Activated CD4-positive, alpha-beta T cell treated with anti-CD3 and anti-CD28 coated beads, Interleukin-2, amount 10 ng/mL, durations not matched to agents 7 days and 5 days (primary cell): ENCODE data around the gene LRRC56. TPM values are rescaled to one million over a fixed set of nuclear protein-coding genes. Genes with fewer than 3 reads are reported as not detected.

ENCODE experiments used
- CTCF ChIA-PET: fragments of 350-600 bp; sonication (Branson Sonifier 250); formaldehyde crosslinking; loops from one replicate; lab custom pipeline; 2021; ENCODE audit warnings: antibody characterized with exemption; lab: Charles Lee
- POLR2A ChIA-PET: fragments of 350-600 bp; sonication (Branson Sonifier 250); formaldehyde crosslinking; loops from one replicate; lab custom pipeline; 2021; ENCODE audit warnings: antibody characterized with exemption; lab: Charles Lee
- DNase-seq: peaks from one replicate; pipeline ENCODE4 v3.0.0-alpha.2; 2020
- H3K27ac Mint-ChIP-seq: one replicate; pipeline ENCODE4 v1.8.0; 2021; ENCODE audit warnings: mild to moderate bottlenecking, moderate library complexity, mixed read lengths
- H3K27me3 Mint-ChIP-seq: one replicate; pipeline ENCODE4 v1.8.0; 2021; ENCODE audit warnings: mixed read lengths
- H3K36me3 Mint-ChIP-seq: one replicate; pipeline ENCODE4 v1.8.0; 2021; ENCODE audit warnings: low read depth, mixed read lengths
- H3K4me1 Mint-ChIP-seq: one replicate; pipeline ENCODE4 v1.8.0; 2021; ENCODE audit warnings: mixed read lengths
- H3K4me3 Mint-ChIP-seq: one replicate; pipeline ENCODE4 v1.8.0; 2021; ENCODE audit warnings: mild to moderate bottlenecking, moderate library complexity, mixed read lengths
- H3K9me3 Mint-ChIP-seq: one replicate; pipeline ENCODE4 v1.8.0; 2021; ENCODE audit warnings: mixed read lengths
- total RNA-seq, 2 experiments: library from RNA; stranded (reverse); gene quantifications; one replicate each; pipeline ENCODE4 v1.2.3, GENCODE V29; 2021

LRRC56 gene
- total RNA-seq, 2 experiments from 2014 or later = 2.0 to 2.1 TPM

GRCh38 chr11:586376-587316 lies 49.3 kb downstream of the LRRC56 start:
- no peaks in the 10 kb centered on the region for H3K9me3 Mint-ChIP-seq
- H3K27ac Mint-ChIP-seq = peak overlapping the region; percentile 66
- H3K4me3 Mint-ChIP-seq = no peak overlapping the region
- ChIA-PET POLR2A (interaction anchor here (1.1 kb wide), 1 partner anchor 11 kb away, joined by 3 read pairs; no protein-coding TSS in a partner anchor), CTCF (no interaction called here)
- H3K4me1 Mint-ChIP-seq = peaks cover 32% of the 10 kb centered on the region
- peaks cover 47% of the 10 kb centered on the region for H3K36me3 Mint-ChIP-seq
- no peaks in the 10 kb centered on the region for H3K27me3 Mint-ChIP-seq
- no peak for DNase-seq

DNA sequence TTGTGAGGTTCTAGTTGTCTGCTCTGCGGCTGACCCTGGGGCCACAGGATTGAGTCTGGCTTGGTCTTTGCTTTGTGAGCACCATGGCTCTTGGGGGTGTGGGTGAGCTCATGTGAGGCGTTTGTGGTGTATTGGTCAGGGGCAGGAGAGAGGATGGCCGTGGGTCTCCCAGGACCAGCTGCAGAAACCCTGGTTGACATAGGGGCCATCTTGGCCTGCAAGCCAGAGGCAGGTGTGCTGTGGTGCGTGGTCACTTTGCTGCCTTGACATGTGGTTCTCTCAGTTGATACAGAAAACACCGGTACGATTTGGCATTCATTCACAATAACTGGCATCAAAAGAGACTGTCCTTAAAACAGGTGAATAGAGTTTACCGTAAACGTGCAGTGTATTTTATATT lies 50.2 kb downstream of the LRRC56 start:
- POLR2A ChIA-PET = interaction anchor here (0.8 kb wide), 1 partner anchor 12 kb away, joined by 3 read pairs; no protein-coding TSS in a partner anchor

DNA sequence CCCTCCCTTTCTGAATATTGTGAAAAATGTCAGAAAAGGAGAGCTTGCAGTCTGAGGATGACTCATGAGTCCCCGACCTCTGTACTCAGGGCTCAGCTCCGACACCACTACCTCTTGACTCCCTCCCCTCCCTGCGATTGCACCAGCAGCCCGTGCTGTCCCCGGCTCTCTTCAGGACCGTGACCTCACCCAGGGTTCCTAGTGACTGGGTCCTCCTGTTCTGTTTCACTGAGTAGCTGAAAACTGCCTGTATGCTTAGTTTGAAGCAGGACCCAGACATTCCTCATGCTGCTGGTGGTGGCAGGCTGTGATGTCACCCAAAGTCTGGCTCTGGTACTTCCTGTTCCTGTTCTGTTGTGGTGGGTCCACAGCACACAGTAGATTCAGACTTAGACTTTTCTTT lies 50.7 kb downstream of the LRRC56 start:
- peak overlapping the region; percentile 62 for H3K4me3 Mint-ChIP-seq
- H3K36me3 Mint-ChIP-seq = peaks cover 48% of the 10 kb centered on the region
- peak; percentile 80 for DNase-seq
- peaks cover 30% of the 10 kb centered on the region for H3K4me1 Mint-ChIP-seq
- ChIA-PET POLR2A (interaction anchor here (0.8 kb wide), 1 partner anchor 12 kb away, joined by 3 read pairs; no protein-coding TSS in a partner anchor), CTCF (interaction anchor here (0.7 to 2.3 kb wide), 6 partner anchors 10 to 88 kb away, joined by 3 to 8 read pairs (median 4); partner anchors contain the start of gene PHRF1)
- H3K9me3 Mint-ChIP-seq = no peaks in the 10 kb centered on the region
- H3K27ac Mint-ChIP-seq = peak overlapping the region; percentile 99
- H3K27me3 Mint-ChIP-seq = no peaks in the 10 kb centered on the region

More for the DNA sequence above, 50.2 kb downstream of the LRRC56 start:
- Mint-ChIP-seq H3K4me3 (peak overlapping the region; percentile 62), H3K27me3 (no peaks in the 10 kb centered on the region), H3K36me3 (peaks cover 48% of the 10 kb centered on the region), H3K27ac (peak overlapping the region; percentile 99), H3K9me3 (no peaks in the 10 kb centered on the region), H3K4me1 (peaks cover 30% of the 10 kb centered on the region)
- CTCF ChIA-PET = interaction anchor here (0.7 to 2.3 kb wide), 5 partner anchors 9 to 26 kb away, joined by 3 to 8 read pairs (median 4); partner anchors contain the start of gene PHRF1
- no peak for DNase-seq

DNA sequence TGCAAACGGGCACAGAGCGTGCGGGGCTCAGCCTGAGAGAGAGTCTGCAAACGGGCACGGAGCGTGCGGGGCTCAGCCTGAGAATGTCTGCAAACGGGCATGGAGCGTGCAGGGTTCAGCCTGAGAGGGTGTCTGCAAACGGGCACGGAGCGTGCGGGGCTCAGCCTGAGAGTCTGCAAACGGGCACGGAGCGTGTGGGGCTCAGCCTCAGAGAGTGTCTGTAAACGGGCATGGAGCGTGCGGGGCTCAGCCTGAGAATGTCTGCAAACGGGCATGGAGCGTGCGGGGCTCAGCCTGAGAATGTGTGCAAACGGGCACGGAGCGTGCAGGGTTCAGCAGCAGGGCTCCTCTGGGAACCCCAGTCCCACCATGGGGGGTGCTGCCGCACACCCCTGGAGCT lies 52.5 kb downstream of the LRRC56 start:
- DNase-seq = no peak
- Mint-ChIP-seq H3K27ac (no peak overlapping the region), H3K4me1 (peaks cover 30% of the 10 kb centered on the region), H3K4me3 (no peak overlapping the region), H3K9me3 (no peaks in the 10 kb centered on the region), H3K27me3 (no peaks in the 10 kb centered on the region), H3K36me3 (peaks cover 52% of the 10 kb centered on the region)
- ChIA-PET CTCF (interaction anchor here (0.8 to 1.5 kb wide), 4 partner anchors 9 to 35 kb away, joined by 3 to 4 read pairs (median 4); no protein-coding TSS in a partner anchor), POLR2A (no interaction called here)

GRCh38 chr11:590997-591396 lies 53.7 kb downstream of the LRRC56 start:
- Mint-ChIP-seq H3K27ac (no peak overlapping the region), H3K36me3 (peaks cover 58% of the 10 kb centered on the region)

GRCh38 chr11:592501-592900 lies 55.2 kb downstream of the LRRC56 start:
- no peak overlapping the region for H3K27ac Mint-ChIP-seq

More at GRCh38 chr11:590997-591396, 53.7 kb downstream of the LRRC56 start:
- ChIA-PET POLR2A (no interaction called here), CTCF (interaction anchor here (0.6 to 1.5 kb wide), 4 partner anchors 7 to 36 kb away, joined by 3 to 5 read pairs (median 4); no protein-coding TSS in a partner anchor)
- no peak for DNase-seq
- Mint-ChIP-seq H3K9me3 (no peaks in the 10 kb centered on the region), H3K4me1 (peaks cover 33% of the 10 kb centered on the region), H3K4me3 (no peak overlapping the region), H3K27me3 (no peaks in the 10 kb centered on the region)

DNA sequence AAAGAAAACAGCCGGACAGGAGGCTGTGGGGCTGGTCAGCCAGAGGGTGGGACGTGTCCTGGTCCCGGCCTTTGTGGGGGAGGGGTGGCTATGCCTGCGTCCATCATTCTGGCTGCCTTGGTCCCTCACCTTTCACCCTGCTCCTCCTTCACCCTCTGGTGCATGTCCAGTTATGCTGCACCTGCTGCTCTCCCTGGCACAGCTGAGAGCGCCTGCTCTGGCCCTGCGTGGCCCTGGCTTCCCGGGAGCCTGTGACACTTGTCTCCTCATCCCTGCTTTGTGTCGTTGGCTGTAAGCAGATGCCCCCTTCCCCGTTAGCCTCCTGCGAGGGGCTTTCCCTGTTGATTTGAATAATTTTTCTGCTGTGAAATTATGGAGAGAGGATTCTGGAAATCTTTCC lies 55.6 kb downstream of the LRRC56 start:
- no peaks in the 10 kb centered on the region for H3K9me3 Mint-ChIP-seq
- ChIA-PET POLR2A (no interaction called here), CTCF (no interaction called here)
- H3K36me3 Mint-ChIP-seq = peaks cover 62% of the 10 kb centered on the region
- H3K27ac Mint-ChIP-seq = no peak overlapping the region
- peaks cover 25% of the 10 kb centered on the region for H3K4me1 Mint-ChIP-seq
- no peak overlapping the region for H3K4me3 Mint-ChIP-seq
- DNase-seq = no peak
- H3K27me3 Mint-ChIP-seq = no peaks in the 10 kb centered on the region

More at GRCh38 chr11:592501-592900, 55.2 kb downstream of the LRRC56 start:
- POLR2A ChIA-PET = no interaction called here
- CTCF ChIA-PET = no interaction called here
- Mint-ChIP-seq H3K9me3 (no peaks in the 10 kb centered on the region), H3K4me1 (peaks cover 29% of the 10 kb centered on the region), H3K36me3 (peaks cover 66% of the 10 kb centered on the region), H3K27me3 (no peaks in the 10 kb centered on the region), H3K4me3 (no peak overlapping the region)
- DNase-seq = no peak

DNA sequence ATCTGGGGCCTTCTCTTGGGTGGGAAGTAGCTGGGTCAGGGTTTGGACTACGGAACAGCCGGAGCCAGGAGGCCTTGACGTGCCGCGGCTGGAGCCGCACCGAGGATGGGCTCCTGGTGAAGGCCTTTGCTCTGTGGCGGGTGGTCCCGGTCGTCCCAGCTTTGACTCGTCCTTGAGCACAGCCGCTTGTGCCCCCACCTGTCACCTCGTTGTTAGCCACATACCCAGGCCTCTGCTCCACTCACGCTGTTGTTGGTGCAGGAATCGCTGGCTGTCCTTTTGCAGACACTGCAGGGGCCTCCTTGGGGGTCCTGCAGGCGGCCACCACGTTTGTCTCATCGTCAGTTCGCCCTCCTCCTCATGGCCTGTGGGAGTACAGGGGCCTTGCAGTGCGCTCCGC lies 56.0 kb downstream of the LRRC56 start:
- H3K4me1 Mint-ChIP-seq = peaks cover 21% of the 10 kb centered on the region
- H3K27me3 Mint-ChIP-seq = no peaks in the 10 kb centered on the region
- no peaks in the 10 kb centered on the region for H3K9me3 Mint-ChIP-seq
- no peak overlapping the region for H3K4me3 Mint-ChIP-seq
- POLR2A ChIA-PET = no interaction called here
- peaks cover 60% of the 10 kb centered on the region for H3K36me3 Mint-ChIP-seq
- CTCF ChIA-PET = no interaction called here
- DNase-seq = no peak
- H3K27ac Mint-ChIP-seq = no peak overlapping the region

DNA sequence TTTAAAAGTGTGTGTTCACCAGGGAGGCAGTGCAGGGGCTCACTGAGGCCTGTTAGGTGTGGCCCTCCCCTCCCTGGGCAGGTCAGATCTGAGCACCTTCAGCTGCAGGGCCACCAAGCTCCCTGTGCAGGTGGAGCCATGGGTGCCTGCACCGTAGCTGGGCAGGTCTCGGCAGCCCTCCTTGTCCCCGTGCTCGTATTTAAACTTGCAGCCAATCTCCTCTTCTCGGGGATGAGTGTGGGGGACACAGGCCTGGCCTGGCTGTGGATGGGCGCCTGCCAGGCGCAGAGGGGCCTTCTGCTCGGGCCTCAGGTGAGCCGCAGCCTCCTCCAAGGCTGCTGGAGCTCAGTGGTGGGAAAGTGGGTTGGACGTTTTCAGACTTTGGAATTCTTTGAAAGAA lies 58.1 kb downstream of the LRRC56 start:
- Mint-ChIP-seq H3K27me3 (no peaks in the 10 kb centered on the region), H3K27ac (no peak overlapping the region), H3K4me3 (no peak overlapping the region), H3K9me3 (no peaks in the 10 kb centered on the region), H3K36me3 (peaks cover 52% of the 10 kb centered on the region), H3K4me1 (peaks cover 13% of the 10 kb centered on the region)
- CTCF ChIA-PET = interaction anchor here (2.2 kb wide), 1 partner anchor 17 kb away, joined by 7 read pairs; no protein-coding TSS in a partner anchor
- DNase-seq = no peak
- POLR2A ChIA-PET = no interaction called here

GRCh38 chr11:596374-596773 lies 59.0 kb downstream of the LRRC56 start:
- ChIA-PET POLR2A (no interaction called here), CTCF (interaction anchor here (2.2 kb wide), 1 partner anchor 16 kb away, joined by 7 read pairs; no protein-coding TSS in a partner anchor)
- Mint-ChIP-seq H3K36me3 (peaks cover 47% of the 10 kb centered on the region), H3K4me1 (peaks cover 13% of the 10 kb centered on the region), H3K27ac (no peak overlapping the region), H3K4me3 (no peak overlapping the region), H3K27me3 (no peaks in the 10 kb centered on the region), H3K9me3 (no peaks in the 10 kb centered on the region)
- no peak for DNase-seq

DNA sequence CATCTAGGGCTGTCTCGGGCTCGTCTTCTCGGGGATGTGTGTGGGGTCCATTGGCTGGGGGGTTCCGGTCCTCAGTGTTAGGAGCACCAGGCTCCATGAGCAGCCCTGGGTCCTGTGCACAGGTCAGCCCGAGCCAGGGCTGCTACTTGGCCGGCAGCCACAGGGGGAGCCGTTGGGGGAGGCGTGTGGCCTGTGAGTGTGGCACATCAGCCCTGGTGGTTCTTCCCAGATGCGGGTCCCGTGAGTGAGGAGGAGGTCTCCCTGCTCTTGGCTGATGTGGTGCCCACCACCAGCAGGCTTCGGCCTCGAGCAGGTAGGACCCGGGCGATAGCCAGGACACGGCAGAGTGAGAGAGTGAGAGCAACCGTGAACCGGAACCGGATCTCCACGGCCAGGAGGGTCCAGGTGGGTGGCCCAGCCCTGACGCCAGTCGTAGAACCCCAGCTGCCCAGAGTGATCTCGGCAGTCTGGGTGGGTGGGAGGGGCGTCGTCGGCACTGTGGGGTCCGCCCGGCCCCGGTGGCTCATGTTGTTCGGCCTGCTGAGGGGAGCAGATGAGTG lies 59.9 kb downstream of the LRRC56 start:
- Mint-ChIP-seq H3K27me3 (no peaks in the 10 kb centered on the region), H3K27ac (peak overlapping the region; percentile 73), H3K4me1 (peaks cover 13% of the 10 kb centered on the region), H3K36me3 (peaks cover 51% of the 10 kb centered on the region), H3K4me3 (no peak overlapping the region), H3K9me3 (no peaks in the 10 kb centered on the region)
- POLR2A ChIA-PET = no interaction called here
- CTCF ChIA-PET = no interaction called here
- no peak for DNase-seq

DNA sequence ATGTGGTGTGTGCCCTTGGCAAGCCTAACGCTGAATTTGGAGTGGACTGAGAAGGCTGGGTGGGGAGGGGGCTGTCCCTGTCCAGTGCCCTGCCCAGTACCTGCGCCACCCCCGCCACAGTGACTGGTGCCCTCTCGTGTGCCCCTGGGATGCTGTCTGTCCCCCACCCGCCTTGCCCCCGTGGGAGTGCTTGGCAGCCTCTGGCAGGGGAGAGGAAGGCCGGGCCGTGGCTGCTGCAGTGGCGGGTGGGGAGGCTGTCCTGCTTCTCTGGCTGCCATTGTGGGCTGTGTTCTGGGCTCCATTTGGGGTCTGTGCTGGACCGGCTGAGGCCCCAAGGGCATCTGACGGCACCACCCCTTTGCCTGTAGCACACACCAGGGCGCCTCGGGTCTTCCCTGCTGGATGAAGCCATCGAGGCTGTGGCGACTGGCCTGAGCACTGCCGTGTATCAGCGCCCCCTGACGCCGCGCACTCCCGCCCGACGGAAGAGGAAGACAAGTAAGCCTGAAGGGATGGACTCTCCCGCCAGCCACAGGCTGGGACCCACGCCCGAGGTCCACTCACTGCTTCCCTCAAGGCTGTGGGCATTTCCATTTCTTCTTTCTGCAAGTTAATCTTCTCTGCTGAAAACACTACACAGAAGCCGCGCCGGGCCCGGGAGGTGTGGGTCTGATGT lies 60.8 kb downstream of the LRRC56 start:
- peaks cover 45% of the 10 kb centered on the region for H3K36me3 Mint-ChIP-seq
- H3K4me1 Mint-ChIP-seq = peaks cover 13% of the 10 kb centered on the region
- POLR2A ChIA-PET = no interaction called here
- no peaks in the 10 kb centered on the region for H3K27me3 Mint-ChIP-seq
- CTCF ChIA-PET = no interaction called here
- H3K27ac Mint-ChIP-seq = no peak overlapping the region
- no peak for DNase-seq
- H3K4me3 Mint-ChIP-seq = no peak overlapping the region
- H3K9me3 Mint-ChIP-seq = no peaks in the 10 kb centered on the region
